ENCODE results near the gene FUT7.

DNA sequence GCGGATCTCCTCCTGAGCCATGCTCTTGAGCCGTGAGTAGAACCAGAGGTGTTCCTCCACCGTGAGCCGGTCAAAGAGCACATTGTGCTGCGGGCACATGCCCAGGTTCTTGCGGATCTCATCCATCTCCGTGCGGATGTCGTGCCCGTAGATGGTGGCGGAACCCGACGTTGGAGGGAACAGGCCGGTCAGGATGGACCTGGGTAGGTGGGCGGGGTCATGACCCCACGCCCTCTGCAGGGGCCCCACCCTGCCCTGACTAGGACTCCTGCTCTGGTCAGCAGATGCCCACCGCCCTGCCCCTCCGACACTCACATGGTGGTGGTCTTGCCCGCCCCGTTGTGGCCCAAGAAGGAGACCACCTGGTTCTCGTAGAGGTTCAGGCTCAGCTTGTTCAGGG, 15.9 kb downstream of the FUT7 start:
- no peak for TF ChIP-seq CBX3 (IDR thresholded peaks at IDR 0.05; ENCODE audit: borderline replicate concordance in 1 of 2, low read length in 2 of 2)
- TF ChIP-seq, protein P1, sequence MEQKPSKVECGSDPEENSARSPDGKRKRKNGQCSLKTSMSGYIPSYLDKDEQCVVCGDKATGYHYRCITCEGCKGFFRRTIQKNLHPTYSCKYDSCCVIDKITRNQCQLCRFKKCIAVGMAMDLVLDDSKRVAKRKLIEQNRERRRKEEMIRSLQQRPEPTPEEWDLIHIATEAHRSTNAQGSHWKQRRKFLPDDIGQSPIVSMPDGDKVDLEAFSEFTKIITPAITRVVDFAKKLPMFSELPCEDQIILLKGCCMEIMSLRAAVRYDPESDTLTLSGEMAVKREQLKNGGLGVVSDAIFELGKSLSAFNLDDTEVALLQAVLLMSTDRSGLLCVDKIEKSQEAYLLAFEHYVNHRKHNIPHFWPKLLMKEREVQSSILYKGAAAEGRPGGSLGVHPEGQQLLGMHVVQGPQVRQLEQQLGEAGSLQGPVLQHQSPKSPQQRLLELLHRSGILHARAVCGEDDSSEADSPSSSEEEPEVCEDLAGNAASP (IDR thresholded peaks at IDR 0.05) = no peak
- TF ChIP-seq SREBF2 (CRISPR knock-in tag; IDR thresholded peaks at IDR 0.05) = no peak
- TF ChIP-seq FOXP4 (CRISPR knock-in tag; IDR thresholded peaks at IDR 0.05; ENCODE audit: borderline replicate concordance) = no peak
- TF ChIP-seq NR2C2 (CRISPR knock-in tag; IDR thresholded peaks at IDR 0.05) = no peak
- TF ChIP-seq NR2C2 (tag; IDR thresholded peaks at IDR 0.05) = no peak
- TF ChIP-seq BRCA1 (IDR thresholded peaks at IDR 0.05) = no peak
- no peak for TF ChIP-seq BRCA1 (CRISPR knock-in tag; IDR thresholded peaks at IDR 0.05)
